ENCODE measurements around the gene IGF1. TPM values are rescaled to one million over a fixed set of nuclear protein-coding genes. Genes with fewer than 3 reads are reported as not detected.

Gene IGF1
- total and polyA plus RNA-seq, 9 of the 15 experiments (the other 6 are each of a cell fraction or from before 2014, with no cell fraction given), result 3.7 to 13.9 (median 4.5) TPM

GRCh38 chr12:102462386-102462785 lies 18.0 kb downstream of the IGF1 start:
- Histone ChIP-seq H3K4me3 (no peak overlapping the region), H3K27ac (ENCODE audit: extremely low read depth, low read depth, low read length) (no peak overlapping the region), H3K4me1 (replicated peaks in 1 of 2; ENCODE audit: control insufficient read depth in 2 of 2, insufficient read depth in 2 of 2, low read length in 2 of 2) (peaks cover 0 to 5% of the 10 kb centered on the region in 2 experiments; a peak in 2 of 5 replicates), H3K4me2 (ENCODE audit: insufficient read depth, low read length) (no peak overlapping the region), H3K27me3 (ENCODE audit: control insufficient read depth in 2 of 2, insufficient read depth in 2 of 2, low read length in 2 of 2) (no peaks in the 10 kb centered on the region), H3K9me3 (replicated peaks; ENCODE audit: control insufficient read depth, insufficient read depth, low read depth, low read length) (no peaks in the 10 kb centered on the region), H3K9me1 (ENCODE audit: control insufficient read depth, insufficient read depth, low read length) (no peaks in the 10 kb centered on the region), H4K20me1 (replicated peaks; ENCODE audit: control insufficient read depth, insufficient read depth, low read length) (no peaks in the 10 kb centered on the region), H3K9ac (ENCODE audit: insufficient read depth in 1 of 2, low read depth in 2 of 2, low read length in 2 of 2) (no peak overlapping the region), H3K36me3 (ENCODE audit: control insufficient read depth, insufficient read depth, low read length) (peaks cover 5% of the 10 kb centered on the region; the same call in 1 of the 3 replicates), H2AFZ (ENCODE audit: low read depth, low read length) (no peak overlapping the region), H3K79me2 (ENCODE audit: control insufficient read depth, insufficient read depth, low read length) (no peaks in the 10 kb centered on the region)
- TF ChIP-seq ZNF384 (IDR thresholded peaks at IDR 0.05; ENCODE audit: low read depth, low read length) (no peak), NR0B1 (IDR thresholded peaks at IDR 0.05; ENCODE audit: partially characterized antibody) (no peak), ZNF324 (CRISPR knock-in tag; IDR thresholded peaks at IDR 0.05) (no peak), GABPB1 (CRISPR knock-in tag; IDR thresholded peaks at IDR 0.05) (no peak), SLC30A9 (CRISPR knock-in tag; IDR thresholded peaks at IDR 0.05) (no peak), TRIM28 (IDR thresholded peaks at IDR 0.05) (no peak), KDM2B (CRISPR knock-in tag; IDR thresholded peaks at IDR 0.05) (no peak), ZNF121 (CRISPR knock-in tag; conservative IDR thresholded peaks at IDR 0.05) (no peak), BMI1 (IDR thresholded peaks at IDR 0.05; ENCODE audit: low read length) (no peak), ZBTB49 (CRISPR knock-in tag; IDR thresholded peaks at IDR 0.05; ENCODE audit: borderline replicate concordance) (no peak), CREB3L1 (IDR thresholded peaks at IDR 0.05; ENCODE audit: borderline replicate concordance, low read depth) (no peak)
- ATAC-seq (no peak), FAIRE-seq (no peak), DNase-seq (ENCODE audit: extremely low read depth in 1 of 4, low spot score in 3 of 4) (no peak)
- no TSS peak for BruUV-seq (replicated peaks)
- intact Hi-C loops (cut with micrococcal nuclease) (no loop called here), in situ Hi-C loops (cut with MboI) (no loop called here)
- ChIA-PET POLR2A (no interaction called here), CTCF (ENCODE audit: low intra/inter-chr PET ratio) (no interaction called here)
- 75% methylated on average over 1 of the region's 1 CpG for WGBS (ENCODE audit: insufficient coverage, low coverage, missing lambda C conversion rate)

All from K562 (cell line).